CD4-positive, alpha-beta memory T cell (primary cell): ENCODE measurements around the gene C11orf98. TPM values are rescaled to one million over a fixed set of nuclear protein-coding genes. Genes with fewer than 3 reads are reported as not detected.
A peak's percentile ranks its signal among the peaks of the same experiment; 100 is the strongest.

Experiments used
- CTCF ChIA-PET: fragments of 350-600 bp; sonication (Branson Sonifier 250); formaldehyde crosslinking; loops from one replicate; lab custom pipeline; 2021; ENCODE audit warnings: inconsistent platforms; ENCODE audit not compliant: partially characterized antibody; lab: Charles Lee
- POLR2A ChIA-PET: fragments of 350-600 bp; sonication (Branson Sonifier 250); formaldehyde crosslinking; loops from one replicate; lab custom pipeline; 2021; ENCODE audit not compliant: partially characterized antibody; lab: Charles Lee
- DNase-seq, 5 donors: peaks; one replicate each; pipeline versions ENCODE4 v3.0.0 to v3.0.0-alpha.2; 2020 to 2022; ENCODE audit warnings: mixed read lengths in 1 of 5
- H3K27ac ChIP-seq: one replicate; pipeline ENCODE4 v1.7.0; 2013; ENCODE audit warnings: low read depth, low read length
- H3K27me3 ChIP-seq: 2 replicates; pipeline ENCODE4 v1.7.0; 2013; ENCODE audit warnings: mild to moderate bottlenecking, low read length, moderate library complexity; ENCODE audit not compliant: insufficient read depth
- H3K36me3 ChIP-seq: 2 replicates; pipeline ENCODE4 v1.7.0; 2013; ENCODE audit warnings: mild to moderate bottlenecking, low read length, moderate library complexity; ENCODE audit not compliant: insufficient read depth
- H3K4me1 ChIP-seq: 2 replicates; pipeline ENCODE4 v1.7.0; 2013; ENCODE audit warnings: mild to moderate bottlenecking, low read length, moderate library complexity; ENCODE audit not compliant: insufficient read depth
- H3K4me3 ChIP-seq, 2 donors: one replicate each; pipeline ENCODE4 v1.7.0; 2013; ENCODE audit warnings: low read length in 2 of 2, mild to moderate bottlenecking in 1 of 2
- H3K9me3 ChIP-seq, 2 donors: one replicate each; pipeline ENCODE4 v1.7.0; 2013; ENCODE audit warnings: low read length in 2 of 2, control low read depth in 1 of 2; ENCODE audit not compliant: control insufficient read depth in 1 of 2
- H3K27ac Mint-ChIP-seq, 7 donors: one replicate each; pipeline ENCODE4 v1.8.0; 2020 to 2021; ENCODE audit warnings: mixed read lengths in 7 of 7, mild to moderate bottlenecking in 6 of 7, inconsistent platforms in 3 of 7, moderate library complexity in 3 of 7
- H3K27me3 Mint-ChIP-seq, 2 donors: one replicate each; pipeline ENCODE4 v1.8.0; 2020 to 2021; ENCODE audit warnings: mixed read lengths in 2 of 2
- H3K36me3 Mint-ChIP-seq, 2 donors: one replicate each; pipeline ENCODE4 v1.8.0; 2020 to 2021; ENCODE audit warnings: mixed read lengths in 2 of 2, inconsistent platforms in 1 of 2, mild to moderate bottlenecking in 1 of 2
- H3K4me1 Mint-ChIP-seq, 4 donors: one replicate each; pipeline ENCODE4 v1.8.0; 2020 to 2021; ENCODE audit warnings: mixed read lengths in 4 of 4, mild to moderate bottlenecking in 1 of 4
- H3K4me3 Mint-ChIP-seq, 8 donors: one replicate each; pipeline ENCODE4 v1.8.0; 2020 to 2021; ENCODE audit warnings: mixed read lengths in 8 of 8, mild to moderate bottlenecking in 7 of 8, moderate library complexity in 6 of 8, inconsistent platforms in 3 of 8
- H3K9me3 Mint-ChIP-seq, 8 donors: one replicate each; pipeline ENCODE4 v1.8.0; 2020 to 2021; ENCODE audit warnings: mixed read lengths in 8 of 8, mild to moderate bottlenecking in 5 of 8, inconsistent platforms in 3 of 8, moderate library complexity in 1 of 8
- intact Hi-C: fragments of 100-400 bp; cut with micrococcal nuclease; formaldehyde crosslinking; loops from one replicate; pipeline ENCODE4 v1.15.1; 2023
- polyA plus RNA-seq, 2 donors: library from polyadenylated mRNA; unstranded; fragments of 300-500 nt; fragmentation: Illumina TruSeq; gene quantifications; one replicate each; pipeline ENCODE4 v1.2.3, GENCODE V29; 2021
- total RNA-seq, 2 experiments: library from RNA; stranded (reverse); gene quantifications; one replicate each; pipeline ENCODE4 v1.2.3, GENCODE V29; 2021

Gene C11orf98
- total RNA-seq: 10 to 100 TPM; 48.9 to 53.1 TPM
- 10 to 100 TPM; 77.8 to 94.9 TPM for polyA plus RNA-seq

GRCh38 chr11:62665075-62665598 lies at the start of gene C11orf98, which contains the start of gene CSKMT:
C11orf98 (minus strand) TSS chr11:62665210; CDS start chr11:62665169, 41 bp downstream.
CSKMT (plus strand) TSS chr11:62665312; CDS start chr11:62665880, 568 bp downstream.
- Histone ChIP-seq H3K27me3 (no peaks in the 10 kb centered on the region), H3K27ac (peak within 1 kb of the TSS; percentile 73), H3K4me1 (peaks cover 42% of the 10 kb centered on the region), H3K4me3 (peak within 1 kb of the TSS; percentile 88 to 97), H3K36me3 (peaks cover 15% of the 10 kb centered on the region), H3K9me3 (no peaks in the 10 kb centered on the region)
- CTCF ChIA-PET: interaction anchor here (0.8 to 10.4 kb wide), 26 partner anchors 8 to 272 kb away, joined by 3 to 86 read pairs (median 4); partner anchors contain the start of genes B3GAT3, HNRNPUL2, INTS5 and LBHD1
- intact Hi-C loops: loop anchor here (1.0 to 2.0 kb wide), 9 partner anchors 12 to 92 kb away; partner anchors contain the start of genes EEF1G, EML3, GANAB and INTS5
- Mint-ChIP-seq H3K4me1 (peaks cover 15 to 55% (median 31%) of the 10 kb centered on the region in 4 donors), H3K27me3 (no peaks in the 10 kb centered on the region), H3K9me3 (no peaks in the 10 kb centered on the region), H3K4me3 (peak within 1 kb of the TSS; percentile 92 to 98 (median 96)), H3K36me3 (peaks cover 8 to 38% of the 10 kb centered on the region in 2 donors), H3K27ac (peak within 1 kb of the TSS; percentile 95 to 98 (median 96))
- POLR2A ChIA-PET: interaction anchor here (0.6 to 19.7 kb wide), 62 partner anchors 9 to 1653 kb away, joined by 3 to 494 read pairs (median 6); partner anchors contain the start of genes AHNAK, B3GAT3, BSCL2 and EEF1G
- DNase-seq: peak; percentile 94 to 96 (median 95)

- H3K4me1 ChIP-seq: peaks cover 45% of the 10 kb centered on the region
- no peak overlapping the region for H3K4me3 ChIP-seq
- H3K36me3 ChIP-seq: peaks cover 56% of the 10 kb centered on the region
- intact Hi-C loops: no loop called here
- no peaks in the 10 kb centered on the region for H3K9me3 ChIP-seq
- H3K4me3 Mint-ChIP-seq: peak overlapping the region in 2 of 8 donors; percentile 22 to 35
- H3K27me3 ChIP-seq: no peaks in the 10 kb centered on the region
- peaks cover 43 to 82% of the 10 kb centered on the region in 2 donors for H3K36me3 Mint-ChIP-seq
- no peaks in the 10 kb centered on the region for H3K9me3 Mint-ChIP-seq
- peak overlapping the region; percentile 57 to 85 (median 69) for H3K27ac Mint-ChIP-seq
- CTCF ChIA-PET: interaction anchor here (1.0 kb wide), 1 partner anchor 49 kb away, joined by 3 read pairs; the partner anchor contains the start of gene C11orf98
- POLR2A ChIA-PET: interaction anchor here (1.0 to 14.3 kb wide), 3 partner anchors 10 to 128 kb away, joined by 3 to 283 read pairs (median 4); partner anchors contain the start of genes HNRNPUL2 and TTC9C
- H3K27ac ChIP-seq: peak overlapping the region; percentile 23
- H3K4me1 Mint-ChIP-seq: peaks cover 32 to 66% (median 50%) of the 10 kb centered on the region in 4 donors
- no peak for DNase-seq
- H3K27me3 Mint-ChIP-seq: no peaks in the 10 kb centered on the region
Measured at GRCh38 chr11:62713343-62713742, 48.3 kb upstream of the C11orf98 start.

GRCh38 chr11:62712861-62713260 lies 47.9 kb upstream of the C11orf98 start:
- H3K36me3 ChIP-seq: peaks cover 51% of the 10 kb centered on the region
- peaks cover 50% of the 10 kb centered on the region for H3K4me1 ChIP-seq
- peak overlapping the region in 2 of 8 donors; percentile 13 to 71 for H3K4me3 Mint-ChIP-seq
- H3K27ac ChIP-seq: peak overlapping the region; percentile 23
- H3K4me1 Mint-ChIP-seq: peaks cover 28 to 66% (median 49%) of the 10 kb centered on the region in 4 donors
- H3K27ac Mint-ChIP-seq: peak overlapping the region; percentile 60 to 84 (median 73)
- H3K4me3 ChIP-seq: no peak overlapping the region
- H3K9me3 Mint-ChIP-seq: no peaks in the 10 kb centered on the region
- H3K27me3 Mint-ChIP-seq: no peaks in the 10 kb centered on the region
- intact Hi-C loops: no loop called here
- ChIA-PET CTCF (interaction anchor here (1.0 kb wide), 1 partner anchor 48 kb away, joined by 3 read pairs; the partner anchor contains the start of gene C11orf98), POLR2A (interaction anchor here (1.0 to 14.3 kb wide), 2 partner anchors 11 to 55 kb away, joined by 3 to 283 read pairs; partner anchors contain the start of genes HNRNPUL2 and TTC9C)
- DNase-seq: no peak
- no peaks in the 10 kb centered on the region for H3K27me3 ChIP-seq
- peaks cover 38 to 77% of the 10 kb centered on the region in 2 donors for H3K36me3 Mint-ChIP-seq
- no peaks in the 10 kb centered on the region for H3K9me3 ChIP-seq

- Mint-ChIP-seq H3K36me3 (peaks cover 36 to 72% of the 10 kb centered on the region in 2 donors), H3K27ac (peak overlapping the region; percentile 60 to 89 (median 78)), H3K27me3 (no peaks in the 10 kb centered on the region), H3K4me1 (peaks cover 28 to 67% (median 50%) of the 10 kb centered on the region in 4 donors), H3K9me3 (no peaks in the 10 kb centered on the region), H3K4me3 (peak overlapping the region in 4 of 8 donors; percentile 13 to 71 (median 16))
- no peaks in the 10 kb centered on the region for H3K27me3 ChIP-seq
- peak overlapping the region; percentile 23 for H3K27ac ChIP-seq
- DNase-seq: no peak
- H3K9me3 ChIP-seq: no peaks in the 10 kb centered on the region
- H3K36me3 ChIP-seq: peaks cover 46% of the 10 kb centered on the region
- peaks cover 55% of the 10 kb centered on the region for H3K4me1 ChIP-seq
- H3K4me3 ChIP-seq: no peak overlapping the region
- ChIA-PET CTCF (interaction anchor here (1.0 to 1.5 kb wide), 2 partner anchors 15 to 48 kb away, joined by 3 read pairs; partner anchors contain the start of genes C11orf98 and HNRNPUL2), POLR2A (interaction anchor here (0.6 to 14.3 kb wide), 6 partner anchors 11 to 143 kb away, joined by 3 to 283 read pairs (median 4); partner anchors contain the start of genes HNRNPUL2, LBHD1, TAF6L and TTC9C)
- intact Hi-C loops: no loop called here
Measured at GRCh38 chr11:62712276-62712812, 47.3 kb upstream of the C11orf98 start.

GRCh38 chr11:62710001-62710345 lies 45.0 kb upstream of the C11orf98 start:
- Histone ChIP-seq H3K9me3 (no peaks in the 10 kb centered on the region), H3K27me3 (no peaks in the 10 kb centered on the region), H3K4me1 (peaks cover 75% of the 10 kb centered on the region), H3K36me3 (peaks cover 23% of the 10 kb centered on the region), H3K4me3 (peak overlapping the region; percentile 77 to 80), H3K27ac (peak overlapping the region; percentile 97)
- ChIA-PET POLR2A (interaction anchor here (0.6 to 14.3 kb wide), 31 partner anchors 12 to 307 kb away, joined by 3 to 283 read pairs (median 11); partner anchors contain the start of genes B3GAT3, C11orf98, CSKMT and EEF1G), CTCF (interaction anchor here (0.6 to 3.0 kb wide), 8 partner anchors 12 to 285 kb away, joined by 3 to 11 read pairs (median 3); partner anchors contain the start of genes SLC3A2, TAF6L, TMEM179B and TTC9C)
- Mint-ChIP-seq H3K4me3 (peak overlapping the region; percentile 90 to 98 (median 94)), H3K36me3 (peaks cover 16 to 51% of the 10 kb centered on the region in 2 donors), H3K4me1 (peaks cover 35 to 78% (median 54%) of the 10 kb centered on the region in 4 donors), H3K27ac (peak overlapping the region; percentile 93 to 99 (median 99)), H3K9me3 (no peaks in the 10 kb centered on the region), H3K27me3 (no peaks in the 10 kb centered on the region)
- DNase-seq: no peak
- intact Hi-C loops: no loop called here

- Histone ChIP-seq H3K27me3 (no peaks in the 10 kb centered on the region), H3K4me1 (peaks cover 72% of the 10 kb centered on the region), H3K27ac (peak overlapping the region; percentile 97), H3K36me3 (peaks cover 19% of the 10 kb centered on the region), H3K9me3 (no peaks in the 10 kb centered on the region), H3K4me3 (peak overlapping the region; percentile 77 to 80)
- H3K27me3 Mint-ChIP-seq: no peaks in the 10 kb centered on the region
- DNase-seq: peak; percentile 97 to 99 (median 97)
- H3K4me1 Mint-ChIP-seq: peaks cover 35 to 73% (median 54%) of the 10 kb centered on the region in 4 donors
- ChIA-PET POLR2A (interaction anchor here (0.6 to 14.3 kb wide), 40 partner anchors 8 to 307 kb away, joined by 3 to 283 read pairs (median 6); partner anchors contain the start of genes B3GAT3, C11orf98, CSKMT and EEF1G), CTCF (interaction anchor here (0.6 to 3.0 kb wide), 11 partner anchors 11 to 285 kb away, joined by 3 to 11 read pairs (median 3); partner anchors contain the start of genes C11orf98, CSKMT, HNRNPUL2 and SLC3A2)
- peaks cover 13 to 47% of the 10 kb centered on the region in 2 donors for H3K36me3 Mint-ChIP-seq
- peak overlapping the region; percentile 90 to 98 (median 94) for H3K4me3 Mint-ChIP-seq
- no peaks in the 10 kb centered on the region for H3K9me3 Mint-ChIP-seq
- intact Hi-C loops: loop anchor here (1.0 to 2.0 kb wide), 11 partner anchors 18 to 147 kb away; partner anchors contain the start of genes C11orf98, CSKMT, GANAB and HNRNPUL2
- H3K27ac Mint-ChIP-seq: peak overlapping the region; percentile 93 to 99 (median 99)
Measured at GRCh38 chr11:62709247-62710000, 44.4 kb upstream of the C11orf98 start.
